ENCODE data around the gene MEX3D. TPM values are rescaled to one million over a fixed set of nuclear protein-coding genes. Genes with fewer than 3 reads are reported as not detected.
A peak's percentile ranks its signal among the peaks of the same experiment; 100 is the strongest.

MEX3D gene
- total RNA-seq, 1 donor from 2014 or later = 58.5 TPM

- no peak for DNase-seq
Observed at GRCh38 chr19:1514986-1515721, 53.0 kb downstream of the MEX3D start.

GRCh38 chr19:1514295-1514661 lies 53.8 kb downstream of the MEX3D start:
- DNase-seq = no peak

GRCh38 chr19:1513499-1514294 lies 54.4 kb downstream of the MEX3D start:
- DNase-seq = no peak

GRCh38 chr19:1512671-1513498 lies 55.2 kb downstream of the MEX3D start, which contains the start of gene ADAMTSL5:
Gene ADAMTSL5, minus strand, starts transcription at chr19:1513019. Its CDS starts 2,076 bp downstream, at chr19:1510943.
- DNase-seq = no peak

- DNase-seq = no peak
Observed at GRCh38 chr19:1511318-1512317, 56.5 kb downstream of the MEX3D start.

GRCh38 chr19:1510807-1511206 lies 57.3 kb downstream of the MEX3D start:
- DNase-seq = no peak

GRCh38 chr19:1510442-1510806 lies 57.7 kb downstream of the MEX3D start:
- DNase-seq = no peak

GRCh38 chr19:1509602-1510441 lies 58.3 kb downstream of the MEX3D start:
- DNase-seq = no peak

GRCh38 chr19:1508507-1508856 lies 59.6 kb downstream of the MEX3D start:
- no peak for DNase-seq

- DNase-seq = peak; percentile 92
Observed at GRCh38 chr19:1507763-1508506, 60.2 kb downstream of the MEX3D start.

- DNase-seq = no peak
Observed at GRCh38 chr19:1507192-1507660, 60.9 kb downstream of the MEX3D start.

GRCh38 chr19:1505991-1506881 lies 61.9 kb downstream of the MEX3D start:
- no peak for DNase-seq

- DNase-seq = no peak
Observed at GRCh38 chr19:1505012-1505411, 63.1 kb downstream of the MEX3D start.

Small RNAs within 50 kb of the gene (small RNA-seq; reads per million reads assigned to genes)
- gene AC005943.2 (not detected), gene RN7SL477P (not detected), gene RNU6-1223P (not detected)

Other genes with a start within 250 kb of the MEX3D start
- gene NDUFS7, start 184.4 kb downstream of the MEX3D start, total RNA-seq = 26.5 TPM
- 16.7 TPM for gene GAMT, start 166.8 kb downstream of the MEX3D start, total RNA-seq
- gene DAZAP1, start 160.7 kb downstream of the MEX3D start, total RNA-seq = 35.7 TPM
- gene RPS15, start 129.9 kb downstream of the MEX3D start, total RNA-seq = 252 TPM
- 141 TPM for gene APC2, start 118.2 kb downstream of the MEX3D start, total RNA-seq
- 18.6 TPM for gene C19orf25, start 89.1 kb downstream of the MEX3D start, total RNA-seq
- 1.7 TPM for gene PCSK4, start 78.0 kb downstream of the MEX3D start, total RNA-seq
- gene REEP6, start 77.1 kb downstream of the MEX3D start, total RNA-seq = 0.31 TPM
- not detected for gene ADAMTSL5, start 55.3 kb downstream of the MEX3D start, total RNA-seq
- gene PLK5, start 44.2 kb downstream of the MEX3D start, total RNA-seq = not detected
- gene MBD3, start 24.5 kb upstream of the MEX3D start, total RNA-seq = 54.7 TPM
- gene UQCR11, start 37.1 kb upstream of the MEX3D start, total RNA-seq = 39.6 TPM
- gene TCF3, start 84.3 kb upstream of the MEX3D start, total RNA-seq = 20.9 TPM
- not detected for gene ONECUT3, start 185.2 kb upstream of the MEX3D start, total RNA-seq
- under 0.01 TPM for gene ATP8B3, start 244.0 kb upstream of the MEX3D start, total RNA-seq

All from occipital lobe (tissue), 3 donors.